ENCODE measurements around the gene SUDS3.

SUDS3 gene

DNA sequence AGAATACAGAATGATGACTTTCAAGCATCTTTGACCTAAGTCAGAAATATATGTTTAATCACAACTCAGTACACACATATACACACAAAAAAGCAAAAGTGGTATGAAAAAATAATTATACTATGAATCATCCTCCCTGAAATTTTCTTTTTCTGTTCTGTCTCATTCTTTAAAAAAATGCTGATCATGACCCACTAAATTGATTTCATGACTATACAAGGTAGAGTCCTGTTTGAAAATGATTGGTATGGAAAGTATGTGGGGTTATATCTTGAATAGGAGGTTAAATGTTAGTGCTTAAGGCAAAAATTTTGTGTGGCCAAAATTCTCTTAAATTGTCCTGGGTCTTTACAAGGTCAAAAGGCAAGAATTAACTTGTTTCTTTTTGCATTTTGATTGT is 80.4 kb downstream of the SUDS3 start:
- DNase-seq: no peak

GRCh38 chr12:118459110-118459509 is 82.8 kb downstream of the SUDS3 start:
- DNase-seq: no peak

GRCh38 chr12:118463677-118464076 is 87.3 kb downstream of the SUDS3 start:
- no peak for DNase-seq

- DNase-seq: no peak
These were observed 89.4 kb downstream of the SUDS3 start for GRCh38 chr12:118465706-118466105.
